Testis (tissue), 2 donors: ENCODE measurements around the gene RPS18.

Source experiments
- CTCF ChIP-seq, 3 experiments: fragments of 450-650 bp in 2 of 3; fragments of 200-600 bp in 1 of 3; sonication (generic) in 1 of 3; IDR thresholded peaks; one replicate each; pipeline ENCODE4 v1.5.1; 2016 to 2019; ENCODE audit warnings: antibody characterized with exemption in 3 of 3, mild to moderate bottlenecking in 2 of 3, moderate library complexity in 1 of 3
- POLR2A ChIP-seq: fragments of 450-650 bp; IDR thresholded peaks from one replicate; pipeline ENCODE4 v1.6.1; 2017; ENCODE audit warnings: antibody characterized with exemption, mild to moderate bottlenecking, moderate library complexity

GRCh38 chr6:33289784-33290315, 18.0 kb downstream of the RPS18 start:
- TF ChIP-seq POLR2A (no peak), CTCF (IDR thresholded peaks at IDR 0.05) (no peak)
